Measurements from ENCODE around the gene AFAP1L1. TPM values are rescaled to one million over a fixed set of nuclear protein-coding genes. Genes with fewer than 3 reads are reported as not detected.

Gene AFAP1L1
- total RNA-seq, 1 donor from 2014 or later = not detected

DNA sequence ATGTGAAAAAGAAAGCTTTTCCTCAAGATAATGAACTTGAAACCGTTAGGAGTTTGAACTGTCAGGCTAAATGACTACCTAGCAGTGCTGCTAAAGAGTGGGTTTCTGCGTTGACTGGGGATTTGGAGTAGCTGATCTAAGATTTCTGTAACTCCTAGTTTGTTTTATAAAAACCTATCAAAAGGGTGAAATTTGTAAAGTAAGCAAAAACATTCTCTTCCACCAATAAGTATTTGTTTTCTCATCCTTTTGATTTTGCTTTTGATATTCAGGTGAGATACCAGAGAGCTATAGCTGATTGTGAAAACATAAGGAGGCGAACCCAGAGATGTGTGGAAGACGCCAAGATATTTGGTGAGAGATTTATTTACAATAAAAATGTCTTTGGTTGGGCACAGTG is 77.7 kb downstream of the AFAP1L1 start:
- Mint-ChIP-seq H3K9me3 (peaks cover 2% of the 10 kb centered on the region), H3K36me3 (ENCODE audit: low read depth) (peaks cover 71% of the 10 kb centered on the region), H3K27me3 (no peaks in the 10 kb centered on the region), H3K4me3 (no peak overlapping the region), H3K4me1 (peaks cover 29% of the 10 kb centered on the region), H3K27ac (no peak overlapping the region)
- no peak for DNase-seq
- ChIA-PET POLR2A (no interaction called here), CTCF (no interaction called here)
- intact Hi-C loops (cut with micrococcal nuclease) = loop anchor here (5.0 to 10.0 kb wide), 3 partner anchors 77 to 515 kb away; partner anchors contain the start of genes AFAP1L1 and PPARGC1B
- TF ChIP-seq, protein P1, sequence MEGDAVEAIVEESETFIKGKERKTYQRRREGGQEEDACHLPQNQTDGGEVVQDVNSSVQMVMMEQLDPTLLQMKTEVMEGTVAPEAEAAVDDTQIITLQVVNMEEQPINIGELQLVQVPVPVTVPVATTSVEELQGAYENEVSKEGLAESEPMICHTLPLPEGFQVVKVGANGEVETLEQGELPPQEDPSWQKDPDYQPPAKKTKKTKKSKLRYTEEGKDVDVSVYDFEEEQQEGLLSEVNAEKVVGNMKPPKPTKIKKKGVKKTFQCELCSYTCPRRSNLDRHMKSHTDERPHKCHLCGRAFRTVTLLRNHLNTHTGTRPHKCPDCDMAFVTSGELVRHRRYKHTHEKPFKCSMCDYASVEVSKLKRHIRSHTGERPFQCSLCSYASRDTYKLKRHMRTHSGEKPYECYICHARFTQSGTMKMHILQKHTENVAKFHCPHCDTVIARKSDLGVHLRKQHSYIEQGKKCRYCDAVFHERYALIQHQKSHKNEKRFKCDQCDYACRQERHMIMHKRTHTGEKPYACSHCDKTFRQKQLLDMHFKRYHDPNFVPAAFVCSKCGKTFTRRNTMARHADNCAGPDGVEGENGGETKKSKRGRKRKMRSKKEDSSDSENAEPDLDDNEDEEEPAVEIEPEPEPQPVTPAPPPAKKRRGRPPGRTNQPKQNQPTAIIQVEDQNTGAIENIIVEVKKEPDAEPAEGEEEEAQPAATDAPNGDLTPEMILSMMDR (IDR thresholded peaks at IDR 0.05) = no peak
- no peak for ATAC-seq (ENCODE audit: low read depth)

- ATAC-seq (ENCODE audit: low read depth) (no peak), DNase-seq (no peak)
- intact Hi-C loops (cut with micrococcal nuclease) = no loop called here
- TF ChIP-seq, protein P1 (IDR thresholded peaks at IDR 0.05) = no peak
- Mint-ChIP-seq H3K27me3 (no peaks in the 10 kb centered on the region), H3K36me3 (ENCODE audit: low read depth) (peaks cover 76% of the 10 kb centered on the region), H3K27ac (no peak overlapping the region), H3K4me3 (no peak overlapping the region), H3K9me3 (no peaks in the 10 kb centered on the region), H3K4me1 (peaks cover 7% of the 10 kb centered on the region)
- ChIA-PET POLR2A (no interaction called here), CTCF (no interaction called here)
These were observed 80.5 kb downstream of the AFAP1L1 start for GRCh38 chr5:149352169-149352568.

DNA sequence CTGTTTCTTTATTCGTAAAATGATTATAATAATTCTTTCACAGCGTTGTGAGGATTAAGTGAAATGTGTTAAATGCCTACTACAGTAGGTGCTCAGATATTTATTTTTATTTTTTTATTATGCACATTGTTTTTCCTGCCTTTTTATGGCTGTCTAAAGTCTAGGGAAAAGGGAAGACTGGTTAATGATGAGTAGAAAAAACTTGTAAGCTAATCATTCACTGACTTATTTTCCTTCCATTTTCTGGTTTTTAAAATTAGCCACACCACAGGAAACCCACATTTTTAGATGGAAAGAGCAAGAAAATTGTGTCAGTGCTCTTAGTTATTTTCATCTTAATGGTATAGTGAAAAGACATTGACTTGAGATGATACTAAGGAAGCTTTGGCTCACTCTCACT is 82.3 kb downstream of the AFAP1L1 start:
- DNase-seq (no peak), ATAC-seq (ENCODE audit: low read depth) (no peak)
- no peaks in the 10 kb centered on the region for H3K27me3 Mint-ChIP-seq
- CTCF ChIA-PET = no interaction called here
- H3K9me3 Mint-ChIP-seq = no peaks in the 10 kb centered on the region
- H3K4me3 Mint-ChIP-seq = no peak overlapping the region
- H3K4me1 Mint-ChIP-seq = peaks cover 14% of the 10 kb centered on the region
- H3K36me3 Mint-ChIP-seq (ENCODE audit: low read depth) = peaks cover 64% of the 10 kb centered on the region
- no peak overlapping the region for H3K27ac Mint-ChIP-seq
- POLR2A ChIA-PET = no interaction called here
- intact Hi-C loops (cut with micrococcal nuclease) = no loop called here
- TF ChIP-seq, protein P1 (IDR thresholded peaks at IDR 0.05) = no peak

DNA sequence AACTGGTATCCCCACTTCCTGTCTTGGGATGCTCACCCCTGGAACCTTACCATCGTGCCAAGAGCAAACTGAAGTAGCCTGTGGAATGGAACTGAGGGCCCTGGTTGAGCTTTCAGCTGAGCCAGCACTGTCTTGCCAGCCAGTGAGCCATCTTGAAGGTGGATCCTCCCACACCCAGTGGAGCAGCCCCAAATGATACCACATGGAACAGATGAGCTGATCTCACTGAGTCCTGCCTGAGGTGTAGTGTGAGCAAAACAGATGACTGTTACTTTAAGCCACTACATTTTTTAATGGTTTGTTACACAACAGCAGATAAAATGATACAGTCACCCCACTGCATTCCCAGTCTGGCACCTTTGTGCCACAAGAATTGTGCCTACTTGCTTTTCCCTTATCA is 84.0 kb downstream of the AFAP1L1 start:
- no peak for DNase-seq
- Mint-ChIP-seq H3K4me1 (peaks cover 16% of the 10 kb centered on the region), H3K9me3 (no peaks in the 10 kb centered on the region), H3K36me3 (ENCODE audit: low read depth) (peaks cover 48% of the 10 kb centered on the region), H3K27ac (no peak overlapping the region), H3K4me3 (no peak overlapping the region), H3K27me3 (no peaks in the 10 kb centered on the region)
- TF ChIP-seq, protein P1 (IDR thresholded peaks at IDR 0.05) = no peak
- ATAC-seq (ENCODE audit: low read depth) = no peak
- CTCF ChIA-PET = interaction anchor here (1.0 kb wide), 1 partner anchor 12 kb away, joined by 4 read pairs; no protein-coding TSS in a partner anchor
- POLR2A ChIA-PET = interaction anchor here (0.7 kb wide), 2 partner anchors 10 to 19 kb away, joined by 3 read pairs; partner anchors contain the start of gene GRPEL2
- intact Hi-C loops (cut with micrococcal nuclease) = loop anchor here (2.0 to 5.0 kb wide), 3 partner anchors 607 to 973 kb away; partner anchors contain the start of genes FBXO38, HMGXB3, SLC26A2 and TIGD6

GRCh38 chr5:149356391-149356790 is 84.7 kb downstream of the AFAP1L1 start:
- H3K4me1 Mint-ChIP-seq = peaks cover 16% of the 10 kb centered on the region

More at GRCh38 chr5:149356391-149356790, 84.7 kb downstream of the AFAP1L1 start:
- intact Hi-C loops (cut with micrococcal nuclease) = loop anchor here (2.0 to 5.0 kb wide), 3 partner anchors 606 to 974 kb away; partner anchors contain the start of genes FBXO38, HMGXB3, SLC26A2 and TIGD6
- Mint-ChIP-seq H3K4me3 (no peak overlapping the region), H3K27me3 (no peaks in the 10 kb centered on the region), H3K27ac (no peak overlapping the region), H3K9me3 (no peaks in the 10 kb centered on the region), H3K36me3 (ENCODE audit: low read depth) (peaks cover 41% of the 10 kb centered on the region)
- ChIA-PET CTCF (no interaction called here), POLR2A (interaction anchor here (0.7 to 3.5 kb wide), 2 partner anchors 11 to 20 kb away, joined by 3 to 61 read pairs; partner anchors contain the start of gene GRPEL2)
- DNase-seq = no peak
- TF ChIP-seq, protein P1 (IDR thresholded peaks at IDR 0.05) = no peak
- no peak for ATAC-seq (ENCODE audit: low read depth)
